HG03354 (cell line): Measurements from ENCODE around the gene PUS7.

ENCODE experiments used
- ATAC-seq: cut with Tn5 transposase; IDR thresholded peaks from one replicate; pipeline ENCODE4 v1.9.1; 2021; ENCODE audit warnings: mild to moderate bottlenecking; ENCODE audit not compliant: unreplicated experiment, poor library complexity, severe bottlenecking

Gene PUS7

GRCh38 chr7:105512415-105512814 lies 9.7 kb downstream of the PUS7 start:
- ATAC-seq, result no peak

GRCh38 chr7:105502173-105502572 lies 19.9 kb downstream of the PUS7 start:
- no peak for ATAC-seq

GRCh38 chr7:105497016-105497415 lies 25.1 kb downstream of the PUS7 start:
- no peak for ATAC-seq

GRCh38 chr7:105496521-105496920 lies 25.6 kb downstream of the PUS7 start:
- no peak for ATAC-seq

- ATAC-seq, result no peak
These were observed 28.2 kb downstream of the PUS7 start for GRCh38 chr7:105493923-105494315.

GRCh38 chr7:105493196-105493922 lies 28.7 kb downstream of the PUS7 start:
- no peak for ATAC-seq

GRCh38 chr7:105489409-105489808 lies 32.7 kb downstream of the PUS7 start:
- ATAC-seq, result no peak

- no peak for ATAC-seq
These were observed 34.2 kb downstream of the PUS7 start for GRCh38 chr7:105487579-105488571.

- ATAC-seq, result no peak
These were observed 41.1 kb downstream of the PUS7 start for GRCh38 chr7:105480931-105481330.

- ATAC-seq, result no peak
These were observed 43.5 kb downstream of the PUS7 start for GRCh38 chr7:105478606-105479005.

- ATAC-seq, result no peak
These were observed 44.2 kb downstream of the PUS7 start for GRCh38 chr7:105477908-105478307.

GRCh38 chr7:105474045-105474444 lies 48.0 kb downstream of the PUS7 start:
- no peak for ATAC-seq

- ATAC-seq, result no peak
These were observed 48.9 kb downstream of the PUS7 start for GRCh38 chr7:105473163-105473562.

- ATAC-seq, result no peak
These were observed 51.2 kb downstream of the PUS7 start for GRCh38 chr7:105470846-105471245.

- ATAC-seq, result no peak
These were observed 52.0 kb downstream of the PUS7 start for GRCh38 chr7:105470090-105470489.

GRCh38 chr7:105462765-105463420 lies 59.2 kb downstream of the PUS7 start:
- no peak for ATAC-seq

GRCh38 chr7:105461518-105461917 lies 60.6 kb downstream of the PUS7 start:
- no peak for ATAC-seq

- no peak for ATAC-seq
These were observed 64.3 kb downstream of the PUS7 start for GRCh38 chr7:105457619-105458225.

GRCh38 chr7:105454921-105455320 lies 67.2 kb downstream of the PUS7 start:
- ATAC-seq, result no peak
